K562 (cell line): ENCODE data around the gene SRRD.

Source experiments
- DPF2 ChIP-seq: fragments of 450-650 bp; IDR thresholded peaks from 2 replicates; pipeline ENCODE4 v1.6.1; 2016
- EGR1 ChIP-seq: fragments of 450-650 bp; conservative IDR thresholded peaks from 2 replicates; pipeline ENCODE4 v1.6.1; 2017; ENCODE audit warnings: mild to moderate bottlenecking
- HDAC2 ChIP-seq: fragments of 450-650 bp; IDR thresholded peaks from 2 replicates; pipeline ENCODE4 v1.6.1; 2016; ENCODE audit warnings: mild to moderate bottlenecking
- HDAC6 ChIP-seq: IDR thresholded peaks from 2 replicates; pipeline ENCODE4 v1.6.1; 2012; ENCODE audit warnings: low read depth, mild to moderate bottlenecking, control low read depth, inconsistent platforms, low read length, moderate library complexity
- NEUROD1 ChIP-seq: fragments of 150-350 bp; IDR thresholded peaks from 2 replicates; pipeline ENCODE4 v1.6.1; 2014; ENCODE audit warnings: borderline replicate concordance, low read length, low read depth; ENCODE audit not compliant: partially characterized antibody
- STAT5B ChIP-seq: fragments of 250-450 bp; sonication (Bioruptor Pico); IDR thresholded peaks from 2 replicates; pipeline ENCODE4 v1.8.0; 2021; ENCODE audit warnings: mild to moderate bottlenecking, inconsistent platforms
- TAF15 ChIP-seq: fragments of 200-400 bp; formaldehyde crosslinking; IDR thresholded peaks from 2 replicates; pipeline ENCODE4 v1.6.1; 2017; ENCODE audit warnings: mild to moderate bottlenecking, low read depth, low read length, moderate library complexity
- TBL1XR1 ChIP-seq, 2 experiments: IDR thresholded peaks; 2 replicates each; pipeline ENCODE4 v1.6.1; 2012; ENCODE audit warnings: improper control_type of control experiment in 2 of 2, low read length in 2 of 2, mild to moderate bottlenecking in 1 of 2
- TRIM28 ChIP-seq: fragments of 450-650 bp; IDR thresholded peaks from 2 replicates; pipeline ENCODE4 v1.6.1; 2017
- ZNF384 ChIP-seq: IDR thresholded peaks from 2 replicates; pipeline ENCODE4 v1.6.1; 2012; ENCODE audit warnings: low read depth, low read length, improper control_type of control experiment
- ZNF561 ChIP-seq: fragments of 450-650 bp; formaldehyde crosslinking; conservative IDR thresholded peaks from 2 replicates; pipeline ENCODE4 v1.4.0; 2020; ENCODE audit warnings: mild to moderate bottlenecking, moderate library complexity
- TF ChIP-seq, protein P1 (sequence below), 3 experiments: IDR thresholded peaks in 2 of 3; conservative IDR thresholded peaks in 1 of 3; 2 replicates each; pipeline ENCODE4 v1.5.1; 2011 to 2012; ENCODE audit warnings: low read length in 3 of 3, mild to moderate bottlenecking in 3 of 3, control low read depth in 2 of 3, improper control_type of control experiment in 1 of 3, inconsistent platforms in 1 of 3, low read depth in 1 of 3, mixed read lengths in 1 of 3, moderate library complexity in 1 of 3; ENCODE audit not compliant: insufficient read depth in 2 of 3
- TF ChIP-seq, protein P2 (sequence below): sonication (generic); formaldehyde crosslinking; IDR thresholded peaks from 2 replicates; pipeline ENCODE4 v1.5.0; 2020; ENCODE audit warnings: missing genetic modification reagents
- TF ChIP-seq, protein P3 (sequence below): fragments of 450-650 bp; IDR thresholded peaks from 2 replicates; pipeline ENCODE4 v1.7.1; 2018; ENCODE audit warnings: mild to moderate bottlenecking, low read depth; ENCODE audit not compliant: partially characterized antibody

DNA sequence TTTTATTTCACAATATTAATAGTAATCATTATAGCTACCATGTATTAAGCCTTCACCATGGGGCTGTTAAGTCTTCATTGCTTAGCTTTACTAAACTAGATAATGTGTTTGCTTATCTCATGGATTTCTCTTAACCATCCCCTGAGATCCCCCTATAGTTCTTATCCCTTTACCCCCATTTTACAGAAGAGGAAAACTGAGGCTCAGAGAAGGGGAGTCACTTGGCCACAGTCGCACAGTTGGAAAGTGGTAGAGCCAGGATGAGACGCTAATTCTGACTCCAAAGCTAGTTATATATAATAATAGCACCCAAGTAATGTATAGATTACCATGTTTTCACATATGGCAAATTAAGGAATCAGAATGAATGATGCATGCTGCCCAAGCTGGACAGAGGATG, 38.3 kb downstream of the SRRD start:
- no peak for TF ChIP-seq EGR1
- TF ChIP-seq DPF2: no peak
- TF ChIP-seq ZNF384: no peak
- no peak for TF ChIP-seq ZNF561 (CRISPR knock-in tag)
- no peak for TF ChIP-seq TRIM28
- TF ChIP-seq, protein P1, sequence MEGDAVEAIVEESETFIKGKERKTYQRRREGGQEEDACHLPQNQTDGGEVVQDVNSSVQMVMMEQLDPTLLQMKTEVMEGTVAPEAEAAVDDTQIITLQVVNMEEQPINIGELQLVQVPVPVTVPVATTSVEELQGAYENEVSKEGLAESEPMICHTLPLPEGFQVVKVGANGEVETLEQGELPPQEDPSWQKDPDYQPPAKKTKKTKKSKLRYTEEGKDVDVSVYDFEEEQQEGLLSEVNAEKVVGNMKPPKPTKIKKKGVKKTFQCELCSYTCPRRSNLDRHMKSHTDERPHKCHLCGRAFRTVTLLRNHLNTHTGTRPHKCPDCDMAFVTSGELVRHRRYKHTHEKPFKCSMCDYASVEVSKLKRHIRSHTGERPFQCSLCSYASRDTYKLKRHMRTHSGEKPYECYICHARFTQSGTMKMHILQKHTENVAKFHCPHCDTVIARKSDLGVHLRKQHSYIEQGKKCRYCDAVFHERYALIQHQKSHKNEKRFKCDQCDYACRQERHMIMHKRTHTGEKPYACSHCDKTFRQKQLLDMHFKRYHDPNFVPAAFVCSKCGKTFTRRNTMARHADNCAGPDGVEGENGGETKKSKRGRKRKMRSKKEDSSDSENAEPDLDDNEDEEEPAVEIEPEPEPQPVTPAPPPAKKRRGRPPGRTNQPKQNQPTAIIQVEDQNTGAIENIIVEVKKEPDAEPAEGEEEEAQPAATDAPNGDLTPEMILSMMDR (IDR thresholded peaks at IDR 0.05 in 2 of 3, conservative IDR thresholded peaks at IDR 0.05 in 1 of 3; ENCODE audit: insufficient read depth in 2 of 3, low read depth in 1 of 3, low read length in 3 of 3): no peak
- TF ChIP-seq, protein P2, sequence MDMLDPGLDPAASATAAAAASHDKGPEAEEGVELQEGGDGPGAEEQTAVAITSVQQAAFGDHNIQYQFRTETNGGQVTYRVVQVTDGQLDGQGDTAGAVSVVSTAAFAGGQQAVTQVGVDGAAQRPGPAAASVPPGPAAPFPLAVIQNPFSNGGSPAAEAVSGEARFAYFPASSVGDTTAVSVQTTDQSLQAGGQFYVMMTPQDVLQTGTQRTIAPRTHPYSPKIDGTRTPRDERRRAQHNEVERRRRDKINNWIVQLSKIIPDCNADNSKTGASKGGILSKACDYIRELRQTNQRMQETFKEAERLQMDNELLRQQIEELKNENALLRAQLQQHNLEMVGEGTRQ (CRISPR knock-in tag): no peak
- TF ChIP-seq STAT5B (CRISPR knock-in tag): no peak
- TF ChIP-seq TBL1XR1 (IDR thresholded peaks at IDR 0.05; ENCODE audit: low read length in 2 of 2): no peak
- TF ChIP-seq HDAC6: no peak
- TF ChIP-seq HDAC2: no peak
- TF ChIP-seq, protein P3, sequence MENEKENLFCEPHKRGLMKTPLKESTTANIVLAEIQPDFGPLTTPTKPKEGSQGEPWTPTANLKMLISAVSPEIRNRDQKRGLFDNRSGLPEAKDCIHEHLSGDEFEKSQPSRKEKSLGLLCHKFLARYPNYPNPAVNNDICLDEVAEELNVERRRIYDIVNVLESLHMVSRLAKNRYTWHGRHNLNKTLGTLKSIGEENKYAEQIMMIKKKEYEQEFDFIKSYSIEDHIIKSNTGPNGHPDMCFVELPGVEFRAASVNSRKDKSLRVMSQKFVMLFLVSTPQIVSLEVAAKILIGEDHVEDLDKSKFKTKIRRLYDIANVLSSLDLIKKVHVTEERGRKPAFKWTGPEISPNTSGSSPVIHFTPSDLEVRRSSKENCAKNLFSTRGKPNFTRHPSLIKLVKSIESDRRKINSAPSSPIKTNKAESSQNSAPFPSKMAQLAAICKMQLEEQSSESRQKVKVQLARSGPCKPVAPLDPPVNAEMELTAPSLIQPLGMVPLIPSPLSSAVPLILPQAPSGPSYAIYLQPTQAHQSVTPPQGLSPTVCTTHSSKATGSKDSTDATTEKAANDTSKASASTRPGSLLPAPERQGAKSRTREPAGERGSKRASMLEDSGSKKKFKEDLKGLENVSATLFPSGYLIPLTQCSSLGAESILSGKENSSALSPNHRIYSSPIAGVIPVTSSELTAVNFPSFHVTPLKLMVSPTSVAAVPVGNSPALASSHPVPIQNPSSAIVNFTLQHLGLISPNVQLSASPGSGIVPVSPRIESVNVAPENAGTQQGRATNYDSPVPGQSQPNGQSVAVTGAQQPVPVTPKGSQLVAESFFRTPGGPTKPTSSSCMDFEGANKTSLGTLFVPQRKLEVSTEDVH: no peak
- TF ChIP-seq NEUROD1: no peak
- TF ChIP-seq TAF15: no peak
